Esophagus squamous epithelium (tissue), 4 donors: ENCODE results near the gene ZFP92.

Source experiments
- CTCF ChIP-seq, 6 experiments: fragments of 450-650 bp in 4 of 6; fragments of 200-600 bp in 2 of 6; sonication (generic) in 2 of 6; IDR thresholded peaks; one replicate each; pipeline ENCODE4 v1.5.1; 2016 to 2019; ENCODE audit warnings: antibody characterized with exemption in 6 of 6, mild to moderate bottlenecking in 4 of 6, moderate library complexity in 4 of 6
- POLR2A ChIP-seq, 4 donors: fragments of 450-650 bp; IDR thresholded peaks; one replicate each; pipeline ENCODE4 v1.6.1; 2017; ENCODE audit warnings: antibody characterized with exemption in 4 of 4, mild to moderate bottlenecking in 4 of 4, moderate library complexity in 3 of 4

- TF ChIP-seq CTCF (IDR thresholded peaks at IDR 0.05) (no peak), POLR2A (IDR thresholded peaks at IDR 0.05) (no peak)
Measured at GRCh38 chrX:153455571-153455970, 44.3 kb downstream of the ZFP92 start.
